Liver (tissue), 3 donors: ENCODE measurements around the gene IGF2BP2.

Experiments used
- ATF3 ChIP-seq: IDR thresholded peaks from 2 replicates; pipeline ENCODE4 v1.6.1; 2016; ENCODE audit warnings: antibody characterized with exemption
- CTCF ChIP-seq: fragments of 150-350 bp; IDR thresholded peaks from 2 replicates; pipeline ENCODE4 v1.5.1; 2017; ENCODE audit warnings: improper control_type of control experiment, low read depth, low read length; ENCODE audit not compliant: missing input control
- FOXA1 ChIP-seq: IDR thresholded peaks from 2 replicates; pipeline ENCODE4 v1.6.1; 2016; ENCODE audit warnings: antibody characterized with exemption
- HNF4A ChIP-seq, 2 donors: conservative IDR thresholded peaks; 2 replicates each; pipeline ENCODE4 v1.6.1; 2016; ENCODE audit warnings: antibody characterized with exemption in 2 of 2, mild to moderate bottlenecking in 2 of 2
- JUND ChIP-seq, 2 donors: IDR thresholded peaks; 2 replicates each; pipeline ENCODE4 v1.6.1; 2016; ENCODE audit warnings: antibody characterized with exemption in 2 of 2
- MAX ChIP-seq: IDR thresholded peaks from 2 replicates; pipeline ENCODE4 v1.6.1; 2016; ENCODE audit warnings: antibody characterized with exemption
- NR2F2 ChIP-seq: IDR thresholded peaks from 2 replicates; pipeline ENCODE4 v1.6.1; 2016; ENCODE audit warnings: antibody characterized with exemption
- RAD21 ChIP-seq, 2 donors: IDR thresholded peaks; 2 replicates each; pipeline ENCODE4 v1.6.1; 2016; ENCODE audit warnings: antibody characterized with exemption in 2 of 2, mild to moderate bottlenecking in 2 of 2
- REST ChIP-seq: IDR thresholded peaks from 2 replicates; pipeline ENCODE4 v1.6.1; 2016; ENCODE audit warnings: antibody characterized with exemption, mild to moderate bottlenecking
- RXRA ChIP-seq, 2 donors: IDR thresholded peaks; 2 replicates each; pipeline ENCODE4 v1.6.1; 2017 to 2018; ENCODE audit warnings: antibody characterized with exemption in 2 of 2, mild to moderate bottlenecking in 1 of 2
- SP1 ChIP-seq: IDR thresholded peaks from 2 replicates; pipeline ENCODE4 v1.6.1; 2018; ENCODE audit warnings: antibody characterized with exemption, mild to moderate bottlenecking
- TAF1 ChIP-seq: conservative IDR thresholded peaks from 2 replicates; pipeline ENCODE4 v1.6.1; 2016; ENCODE audit warnings: antibody characterized with exemption, mild to moderate bottlenecking
- YY1 ChIP-seq: IDR thresholded peaks from 2 replicates; pipeline ENCODE4 v1.6.1; 2016; ENCODE audit warnings: antibody characterized with exemption, mild to moderate bottlenecking
- ZBTB33 ChIP-seq: IDR thresholded peaks from 2 replicates; pipeline ENCODE4 v1.6.1; 2016; ENCODE audit warnings: antibody characterized with exemption
- donor health status: healthy.
- donor health status: healthy.

DNA sequence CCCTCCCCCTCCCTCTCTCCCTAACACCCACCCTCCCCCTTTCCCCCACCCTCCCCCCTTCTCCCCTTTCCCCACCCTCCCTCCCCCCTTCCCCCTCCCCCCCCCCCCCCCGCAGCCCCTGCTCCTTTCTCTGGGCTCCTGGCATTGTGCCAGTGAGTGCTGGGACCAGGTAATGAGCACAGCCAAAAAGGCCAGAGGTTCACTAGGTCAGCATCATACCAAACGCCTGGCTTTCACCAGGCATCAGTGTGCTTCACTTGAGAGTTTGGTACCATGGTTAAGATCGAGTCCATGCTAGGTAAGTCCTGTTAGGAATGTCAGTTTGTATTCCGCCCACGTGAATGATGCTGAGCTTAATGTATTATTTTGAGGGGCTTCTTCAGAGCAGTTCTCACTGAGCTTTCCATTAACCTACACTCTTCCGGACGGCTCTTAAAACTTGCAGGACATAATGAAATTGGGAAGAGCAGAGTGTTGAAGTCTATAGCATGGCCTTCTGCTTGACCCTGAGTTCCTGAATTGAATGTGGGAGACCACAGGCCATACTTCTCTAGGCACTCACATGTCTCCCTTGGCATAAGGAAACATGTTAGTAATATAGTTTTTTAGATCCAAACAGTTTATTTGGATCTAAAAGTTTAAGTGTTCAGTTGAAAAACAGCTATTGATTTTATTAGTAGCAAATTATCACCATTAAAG is 193.2 kb downstream of the IGF2BP2 start:
- TF ChIP-seq CTCF = no peak
- TF ChIP-seq SP1 = no peak
- TF ChIP-seq RAD21 (IDR thresholded peaks at IDR 0.05) = no peak
- no peak for TF ChIP-seq FOXA1
- TF ChIP-seq TAF1 = no peak
- no peak for TF ChIP-seq ATF3
- no peak for TF ChIP-seq MAX
- no peak for TF ChIP-seq NR2F2
- TF ChIP-seq ZBTB33 = no peak
- TF ChIP-seq REST = no peak
- TF ChIP-seq HNF4A (conservative IDR thresholded peaks at IDR 0.05) = no peak
- TF ChIP-seq JUND (IDR thresholded peaks at IDR 0.05) = no peak
- no peak for TF ChIP-seq RXRA (IDR thresholded peaks at IDR 0.05)
- no peak for TF ChIP-seq YY1
